Prostate gland (tissue), 2 donors: ENCODE data around the gene COLEC11. TPM values are rescaled to one million over a fixed set of nuclear protein-coding genes. Genes with fewer than 3 reads are reported as not detected.

Source experiments
- DNase-seq: peaks from one replicate; pipeline ENCODE4 v3.0.0-alpha.2; 2019; ENCODE audit warnings: low spot score
- H3K27ac ChIP-seq, 2 donors: fragments of 200-600 bp; sonication (generic); 2 replicates each; pipeline ENCODE4 v1.5.1; 2017 to 2019
- H3K27me3 ChIP-seq: fragments of 200-600 bp; sonication (generic); replicated peaks from 2 replicates; pipeline ENCODE4 v1.5.1; 2019; ENCODE audit not compliant: insufficient read depth
- H3K36me3 ChIP-seq, 2 donors: fragments of 200-600 bp; sonication (generic); 1 replicate in 1 of 2; 2 replicates in 1 of 2; pipeline versions ENCODE4 v1.5.1 to v1.8.1; 2017 to 2019
- H3K4me1 ChIP-seq: fragments of 200-600 bp; sonication (generic); replicated peaks from 2 replicates; pipeline ENCODE4 v1.5.1; 2019
- H3K4me3 ChIP-seq, 2 donors: fragments of 200-600 bp; sonication (generic); 2 replicates each; pipeline ENCODE4 v1.5.1; 2017 to 2019
- H3K9me3 ChIP-seq: fragments of 200-600 bp; sonication (generic); 2 replicates; pipeline ENCODE4 v1.5.1; 2017
- POLR2A ChIP-seq: fragments of 450-650 bp; IDR thresholded peaks from one replicate; pipeline ENCODE4 v1.6.1; 2016; ENCODE audit warnings: antibody characterized with exemption, mild to moderate bottlenecking
- POLR2AphosphoS5 ChIP-seq: sonication (generic); formaldehyde crosslinking; IDR thresholded peaks from one replicate; pipeline ENCODE4 v1.6.1; 2017; ENCODE audit warnings: antibody characterized with exemption
- WGBS: methylation state at CpG from one replicate; pipeline ENCODE4 v1.1.5; 2018; 5-methylcytosine and 5-hydroxymethylcytosine counted together
- intact Hi-C: fragments of 100-400 bp; cut with DNase I; formaldehyde crosslinking; loops from one replicate; pipeline ENCODE4 v1.14.2; 2022
- total RNA-seq, 2 donors: library from RNA; depleted of rRNA; stranded (reverse); fragments of >200 nt; gene quantifications; one replicate each; pipeline ENCODE4 v1.1.0, GENCODE V29; 2016
- TF ChIP-seq, protein P1 (sequence below), 4 experiments: fragments of 200-600 bp in 2 of 4; fragments of 450-650 bp in 2 of 4; sonication (generic) in 2 of 4; IDR thresholded peaks; 1 replicate in 3 of 4; 2 replicates in 1 of 4; pipeline ENCODE4 v1.5.1; 2016 to 2019; ENCODE audit warnings: antibody characterized with exemption in 4 of 4, mild to moderate bottlenecking in 2 of 4, moderate library complexity in 2 of 4

The COLEC11 gene
- total RNA-seq, 2 donors from 2014 or later: 2.9 to 10.5 TPM

DNA sequence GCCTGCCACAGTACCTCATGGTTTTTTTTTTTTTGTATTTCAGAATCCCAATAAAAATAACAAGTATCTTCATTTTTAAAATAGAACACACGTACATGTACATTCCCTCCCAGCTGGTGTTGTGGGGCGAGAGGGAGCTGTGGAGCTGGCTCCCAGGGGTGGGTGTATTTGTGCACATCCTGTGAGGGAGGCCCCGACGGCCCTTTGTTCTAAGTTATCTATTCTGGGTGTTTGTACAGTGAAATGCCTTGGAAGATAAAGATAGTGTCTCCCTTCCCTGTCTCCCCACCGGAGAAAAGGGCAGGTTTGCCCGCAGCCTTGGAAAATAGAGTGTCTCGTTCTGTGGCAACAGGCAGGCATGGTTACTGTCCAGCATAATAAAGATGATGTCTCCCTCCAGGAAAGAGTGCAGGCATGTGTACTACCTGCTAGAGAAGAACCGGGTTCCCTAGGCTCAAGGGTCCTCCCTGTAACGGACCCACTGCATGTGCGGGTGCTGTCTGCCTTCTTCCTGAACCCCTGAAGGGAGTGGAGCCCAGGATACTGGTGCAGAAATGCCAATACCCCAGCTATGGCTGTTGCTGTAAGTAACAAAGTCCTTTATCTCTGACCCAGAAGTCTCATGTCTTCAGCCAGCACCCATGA is 51.0 kb downstream of the COLEC11 start:
- 74% methylated on average over 10 of the region's 10 CpGs for WGBS
- no peak for DNase-seq
- no peaks in the 10 kb centered on the region for H3K27me3 ChIP-seq
- no peaks in the 10 kb centered on the region for H3K9me3 ChIP-seq
- TF ChIP-seq, protein P1, sequence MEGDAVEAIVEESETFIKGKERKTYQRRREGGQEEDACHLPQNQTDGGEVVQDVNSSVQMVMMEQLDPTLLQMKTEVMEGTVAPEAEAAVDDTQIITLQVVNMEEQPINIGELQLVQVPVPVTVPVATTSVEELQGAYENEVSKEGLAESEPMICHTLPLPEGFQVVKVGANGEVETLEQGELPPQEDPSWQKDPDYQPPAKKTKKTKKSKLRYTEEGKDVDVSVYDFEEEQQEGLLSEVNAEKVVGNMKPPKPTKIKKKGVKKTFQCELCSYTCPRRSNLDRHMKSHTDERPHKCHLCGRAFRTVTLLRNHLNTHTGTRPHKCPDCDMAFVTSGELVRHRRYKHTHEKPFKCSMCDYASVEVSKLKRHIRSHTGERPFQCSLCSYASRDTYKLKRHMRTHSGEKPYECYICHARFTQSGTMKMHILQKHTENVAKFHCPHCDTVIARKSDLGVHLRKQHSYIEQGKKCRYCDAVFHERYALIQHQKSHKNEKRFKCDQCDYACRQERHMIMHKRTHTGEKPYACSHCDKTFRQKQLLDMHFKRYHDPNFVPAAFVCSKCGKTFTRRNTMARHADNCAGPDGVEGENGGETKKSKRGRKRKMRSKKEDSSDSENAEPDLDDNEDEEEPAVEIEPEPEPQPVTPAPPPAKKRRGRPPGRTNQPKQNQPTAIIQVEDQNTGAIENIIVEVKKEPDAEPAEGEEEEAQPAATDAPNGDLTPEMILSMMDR (IDR thresholded peaks at IDR 0.05): no peak
- H3K4me3 ChIP-seq: no peak overlapping the region
- H3K36me3 ChIP-seq: no peaks in the 10 kb centered on the region
- no peaks in the 10 kb centered on the region for H3K4me1 ChIP-seq
- no peak overlapping the region for H3K27ac ChIP-seq
- intact Hi-C loops: loop anchor here (10.0 kb wide), 1 partner anchor 61 kb away; no protein-coding TSS in a partner anchor

DNA sequence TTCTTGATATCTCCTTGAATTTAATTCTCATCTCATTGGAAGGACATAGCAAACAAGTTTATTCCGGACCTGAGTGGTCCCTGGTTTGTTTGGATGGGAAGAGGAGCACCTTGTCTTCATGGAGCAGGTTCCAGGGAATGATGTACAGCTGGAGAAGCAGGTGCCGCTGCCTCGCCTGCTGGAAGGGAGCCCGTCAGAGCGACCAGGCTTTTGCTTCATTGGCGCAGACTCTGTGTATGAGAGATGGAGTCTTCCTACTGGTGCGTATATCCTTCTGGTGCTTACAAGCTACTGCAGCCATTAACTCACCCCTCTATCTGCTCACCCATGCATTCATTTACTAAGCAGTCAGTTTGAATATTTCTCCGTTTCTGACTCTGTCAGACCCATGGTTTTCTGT is 51.5 kb downstream of the COLEC11 start:
- DNase-seq: no peak
- no peaks in the 10 kb centered on the region for H3K36me3 ChIP-seq
- WGBS: 88% methylated on average over 8 of the region's 8 CpGs
- no peaks in the 10 kb centered on the region for H3K4me1 ChIP-seq
- no peak overlapping the region for H3K27ac ChIP-seq
- H3K27me3 ChIP-seq: no peaks in the 10 kb centered on the region
- no peaks in the 10 kb centered on the region for H3K9me3 ChIP-seq
- no peak overlapping the region for H3K4me3 ChIP-seq
- no peak for TF ChIP-seq POLR2AphosphoS5
- no peak for TF ChIP-seq POLR2A
- TF ChIP-seq, protein P1 (IDR thresholded peaks at IDR 0.05): no peak
- intact Hi-C loops: loop anchor here (10.0 kb wide), 1 partner anchor 62 kb away; no protein-coding TSS in a partner anchor

DNA sequence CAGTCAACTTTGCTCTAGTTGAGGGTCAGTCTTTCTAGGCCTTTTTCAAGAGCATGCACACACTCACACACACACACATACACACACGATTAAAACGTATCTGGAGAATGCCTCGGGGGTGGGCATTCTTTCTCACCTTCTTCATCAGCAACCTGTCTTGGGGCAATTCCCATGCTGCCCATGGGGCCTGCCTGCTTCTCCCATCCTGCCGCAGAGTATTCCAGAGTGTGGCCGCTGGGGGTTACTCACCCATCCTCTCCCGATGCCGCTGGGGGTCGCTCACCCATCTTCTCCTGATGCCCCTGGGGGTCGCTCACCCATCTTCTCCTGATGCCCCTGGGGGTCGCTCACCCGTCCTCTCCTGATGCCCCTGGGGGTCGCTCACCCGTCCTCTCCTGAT is 52.3 kb downstream of the COLEC11 start:
- H3K4me3 ChIP-seq: no peak overlapping the region
- intact Hi-C loops: loop anchor here (10.0 kb wide), 1 partner anchor 62 kb away; no protein-coding TSS in a partner anchor
- TF ChIP-seq, protein P1 (IDR thresholded peaks at IDR 0.05): no peak
- no peak for TF ChIP-seq POLR2AphosphoS5
- no peak for TF ChIP-seq POLR2A
- no peak overlapping the region for H3K27ac ChIP-seq
- no peaks in the 10 kb centered on the region for H3K27me3 ChIP-seq
- no peaks in the 10 kb centered on the region for H3K4me1 ChIP-seq
- no peaks in the 10 kb centered on the region for H3K36me3 ChIP-seq
- WGBS: 76% methylated on average over 13 of the region's 13 CpGs
- DNase-seq: no peak
- no peaks in the 10 kb centered on the region for H3K9me3 ChIP-seq

DNA sequence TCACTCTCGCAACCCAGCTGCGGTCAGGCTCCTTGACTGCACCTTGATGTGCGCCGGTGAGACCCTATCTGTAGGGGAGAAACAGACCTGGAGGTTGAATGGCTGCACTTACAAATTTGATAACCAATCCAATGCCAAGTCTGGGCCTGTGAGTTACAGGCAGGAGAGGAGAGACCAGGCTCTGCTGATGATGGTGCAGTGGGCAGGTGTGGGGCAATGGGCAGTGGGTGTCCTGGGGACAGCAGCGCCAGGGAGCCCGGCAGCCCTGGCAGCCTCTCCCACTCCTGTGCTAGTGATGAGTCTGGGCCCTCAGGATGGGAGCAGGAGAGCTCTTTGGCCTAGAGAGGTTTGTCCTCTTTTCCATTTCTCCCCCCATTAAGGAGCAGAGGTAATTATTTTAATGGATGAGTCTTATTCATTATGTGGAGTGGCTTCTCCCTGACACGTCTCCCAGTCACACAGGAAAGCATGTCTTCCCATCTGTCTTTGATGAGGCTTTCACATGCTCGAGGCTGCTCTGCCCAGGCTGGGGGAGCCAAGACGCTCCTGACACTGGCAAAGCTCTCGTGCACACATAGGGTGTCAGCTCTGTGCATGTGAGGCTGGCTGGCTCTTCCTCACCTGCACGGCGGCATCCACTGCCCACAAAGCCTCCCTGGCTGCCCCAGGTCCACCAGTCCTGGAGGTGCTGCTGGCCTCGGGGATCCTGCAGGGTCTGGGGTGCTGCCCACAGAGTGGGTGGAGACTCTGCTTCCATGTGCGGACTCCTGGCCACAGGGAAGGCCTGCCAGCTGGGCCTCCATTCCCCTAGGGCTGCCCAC is 53.1 kb downstream of the COLEC11 start:
- no peak for TF ChIP-seq POLR2AphosphoS5
- no peak for TF ChIP-seq POLR2A
- TF ChIP-seq, protein P1 (IDR thresholded peaks at IDR 0.05): no peak
- no peaks in the 10 kb centered on the region for H3K36me3 ChIP-seq
- no peak for DNase-seq
- no peaks in the 10 kb centered on the region for H3K4me1 ChIP-seq
- H3K27me3 ChIP-seq: no peaks in the 10 kb centered on the region
- H3K4me3 ChIP-seq: no peak overlapping the region
- intact Hi-C loops: loop anchor here (10.0 kb wide), 1 partner anchor 63 kb away; no protein-coding TSS in a partner anchor
- no peaks in the 10 kb centered on the region for H3K9me3 ChIP-seq
- WGBS: 90% methylated on average over 14 of the region's 14 CpGs
- H3K27ac ChIP-seq: no peak overlapping the region
